H1 (cell line): ENCODE data around the gene ETNPPL. TPM values are rescaled to one million over a fixed set of nuclear protein-coding genes. Genes with fewer than 3 reads are reported as not detected.

Experiments
- GABPA ChIP-seq: IDR thresholded peaks from 2 replicates; pipeline ENCODE4 v1.6.1; 2011; ENCODE audit warnings: mild to moderate bottlenecking, low read length, moderate library complexity, borderline replicate concordance; ENCODE audit not compliant: insufficient read depth
- GTF2F1 ChIP-seq: IDR thresholded peaks from 2 replicates; pipeline ENCODE4 v1.6.1; 2012; ENCODE audit warnings: low read depth, low read length, improper control_type of control experiment, borderline replicate concordance
- KDM1A ChIP-seq: fragments of 200-600, 300-600 bp; sonication (generic); IDR thresholded peaks from 2 replicates; pipeline ENCODE4 v1.7.1; 2016; ENCODE audit warnings: mild to moderate bottlenecking, low read length, borderline replicate concordance
- RAD21 ChIP-seq, 2 experiments: IDR thresholded peaks in 1 of 2; conservative IDR thresholded peaks in 1 of 2; 2 replicates each; pipeline ENCODE4 v1.6.1; 2011; ENCODE audit warnings: low read depth in 2 of 2, low read length in 2 of 2, improper control_type of control experiment in 1 of 2, inconsistent platforms in 1 of 2, mild to moderate bottlenecking in 1 of 2, moderate library complexity in 1 of 2
- RXRA ChIP-seq: IDR thresholded peaks from 2 replicates; pipeline ENCODE4 v1.6.1; 2011; ENCODE audit warnings: low read depth, mild to moderate bottlenecking, low read length, moderate library complexity; ENCODE audit not compliant: insufficient read depth
- polyA plus RNA-seq, 7 experiments: library from polyadenylated mRNA; depleted of rRNA in 3 of 7; stranded (reverse) in 5 of 7; unstranded in 2 of 7; fragments of >200 nt in 5 of 7; fragments of 200-250 nt in 2 of 7; gene quantifications; 1 replicate in 5 of 7; 2 replicates in 1 of 7; 4 replicates in 1 of 7; pipeline versions ENCODE4 v1.2.1 to v1.2.3, GENCODE V29; 2011 to 2013; ENCODE audit warnings: missing spikeins in 2 of 7, mixed read lengths in 2 of 7
- total RNA-seq: library from RNA; stranded (reverse); fragmentation: NEBNext Ultra II Directional; extraction: Animal tissue kit (Norgen Biotek cat#: 25700); gene quantifications from 2 replicates; pipeline ENCODE4 v1.2.1, GENCODE V29; 2021
- TF ChIP-seq, protein P1 (sequence below): fragments of 300-600 bp; sonication (generic); IDR thresholded peaks from 2 replicates; pipeline ENCODE4 v1.7.1; 2012; ENCODE audit warnings: low read length, moderate library complexity, mild to moderate bottlenecking, inconsistent platforms; ENCODE audit not compliant: insufficient replicate concordance
- TF ChIP-seq, protein P2 (sequence below), 3 experiments: IDR thresholded peaks; 1 replicate in 2 of 3; 2 replicates in 1 of 3; pipeline versions ENCODE4 v1.5.1 to v1.6.1; 2011; ENCODE audit warnings: low read length in 3 of 3, mild to moderate bottlenecking in 3 of 3, inconsistent platforms in 2 of 3, low read depth in 1 of 3, moderate library complexity in 1 of 3; ENCODE audit not compliant: insufficient read depth in 1 of 3; ENCODE audit errors: control extremely low read depth in 1 of 3

ETNPPL gene
- total and polyA plus RNA-seq, 2 of the 8 experiments (the other 6 are each of a cell fraction or from before 2014, with no cell fraction given): 0.80 to 2.5 TPM

DNA sequence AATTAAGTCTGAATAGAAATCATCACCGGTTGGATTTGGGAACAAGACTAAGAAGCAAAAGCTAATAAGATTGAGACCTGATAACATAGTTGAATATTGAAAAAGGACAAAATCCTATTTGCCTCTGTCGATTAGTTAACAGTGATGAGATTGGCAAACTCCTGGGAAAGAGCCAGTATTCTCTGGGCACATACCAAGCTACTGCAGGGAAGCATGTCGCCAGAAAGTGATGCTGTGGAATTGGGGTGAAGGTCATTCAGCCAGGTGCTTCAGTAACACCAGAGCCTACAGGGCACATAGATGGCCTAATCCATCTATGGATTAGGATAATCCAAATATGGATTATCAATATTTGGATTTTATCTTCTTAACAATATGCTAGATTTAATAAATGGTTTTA is 68.4 kb downstream of the ETNPPL start (continued):
- TF ChIP-seq, protein P1, sequence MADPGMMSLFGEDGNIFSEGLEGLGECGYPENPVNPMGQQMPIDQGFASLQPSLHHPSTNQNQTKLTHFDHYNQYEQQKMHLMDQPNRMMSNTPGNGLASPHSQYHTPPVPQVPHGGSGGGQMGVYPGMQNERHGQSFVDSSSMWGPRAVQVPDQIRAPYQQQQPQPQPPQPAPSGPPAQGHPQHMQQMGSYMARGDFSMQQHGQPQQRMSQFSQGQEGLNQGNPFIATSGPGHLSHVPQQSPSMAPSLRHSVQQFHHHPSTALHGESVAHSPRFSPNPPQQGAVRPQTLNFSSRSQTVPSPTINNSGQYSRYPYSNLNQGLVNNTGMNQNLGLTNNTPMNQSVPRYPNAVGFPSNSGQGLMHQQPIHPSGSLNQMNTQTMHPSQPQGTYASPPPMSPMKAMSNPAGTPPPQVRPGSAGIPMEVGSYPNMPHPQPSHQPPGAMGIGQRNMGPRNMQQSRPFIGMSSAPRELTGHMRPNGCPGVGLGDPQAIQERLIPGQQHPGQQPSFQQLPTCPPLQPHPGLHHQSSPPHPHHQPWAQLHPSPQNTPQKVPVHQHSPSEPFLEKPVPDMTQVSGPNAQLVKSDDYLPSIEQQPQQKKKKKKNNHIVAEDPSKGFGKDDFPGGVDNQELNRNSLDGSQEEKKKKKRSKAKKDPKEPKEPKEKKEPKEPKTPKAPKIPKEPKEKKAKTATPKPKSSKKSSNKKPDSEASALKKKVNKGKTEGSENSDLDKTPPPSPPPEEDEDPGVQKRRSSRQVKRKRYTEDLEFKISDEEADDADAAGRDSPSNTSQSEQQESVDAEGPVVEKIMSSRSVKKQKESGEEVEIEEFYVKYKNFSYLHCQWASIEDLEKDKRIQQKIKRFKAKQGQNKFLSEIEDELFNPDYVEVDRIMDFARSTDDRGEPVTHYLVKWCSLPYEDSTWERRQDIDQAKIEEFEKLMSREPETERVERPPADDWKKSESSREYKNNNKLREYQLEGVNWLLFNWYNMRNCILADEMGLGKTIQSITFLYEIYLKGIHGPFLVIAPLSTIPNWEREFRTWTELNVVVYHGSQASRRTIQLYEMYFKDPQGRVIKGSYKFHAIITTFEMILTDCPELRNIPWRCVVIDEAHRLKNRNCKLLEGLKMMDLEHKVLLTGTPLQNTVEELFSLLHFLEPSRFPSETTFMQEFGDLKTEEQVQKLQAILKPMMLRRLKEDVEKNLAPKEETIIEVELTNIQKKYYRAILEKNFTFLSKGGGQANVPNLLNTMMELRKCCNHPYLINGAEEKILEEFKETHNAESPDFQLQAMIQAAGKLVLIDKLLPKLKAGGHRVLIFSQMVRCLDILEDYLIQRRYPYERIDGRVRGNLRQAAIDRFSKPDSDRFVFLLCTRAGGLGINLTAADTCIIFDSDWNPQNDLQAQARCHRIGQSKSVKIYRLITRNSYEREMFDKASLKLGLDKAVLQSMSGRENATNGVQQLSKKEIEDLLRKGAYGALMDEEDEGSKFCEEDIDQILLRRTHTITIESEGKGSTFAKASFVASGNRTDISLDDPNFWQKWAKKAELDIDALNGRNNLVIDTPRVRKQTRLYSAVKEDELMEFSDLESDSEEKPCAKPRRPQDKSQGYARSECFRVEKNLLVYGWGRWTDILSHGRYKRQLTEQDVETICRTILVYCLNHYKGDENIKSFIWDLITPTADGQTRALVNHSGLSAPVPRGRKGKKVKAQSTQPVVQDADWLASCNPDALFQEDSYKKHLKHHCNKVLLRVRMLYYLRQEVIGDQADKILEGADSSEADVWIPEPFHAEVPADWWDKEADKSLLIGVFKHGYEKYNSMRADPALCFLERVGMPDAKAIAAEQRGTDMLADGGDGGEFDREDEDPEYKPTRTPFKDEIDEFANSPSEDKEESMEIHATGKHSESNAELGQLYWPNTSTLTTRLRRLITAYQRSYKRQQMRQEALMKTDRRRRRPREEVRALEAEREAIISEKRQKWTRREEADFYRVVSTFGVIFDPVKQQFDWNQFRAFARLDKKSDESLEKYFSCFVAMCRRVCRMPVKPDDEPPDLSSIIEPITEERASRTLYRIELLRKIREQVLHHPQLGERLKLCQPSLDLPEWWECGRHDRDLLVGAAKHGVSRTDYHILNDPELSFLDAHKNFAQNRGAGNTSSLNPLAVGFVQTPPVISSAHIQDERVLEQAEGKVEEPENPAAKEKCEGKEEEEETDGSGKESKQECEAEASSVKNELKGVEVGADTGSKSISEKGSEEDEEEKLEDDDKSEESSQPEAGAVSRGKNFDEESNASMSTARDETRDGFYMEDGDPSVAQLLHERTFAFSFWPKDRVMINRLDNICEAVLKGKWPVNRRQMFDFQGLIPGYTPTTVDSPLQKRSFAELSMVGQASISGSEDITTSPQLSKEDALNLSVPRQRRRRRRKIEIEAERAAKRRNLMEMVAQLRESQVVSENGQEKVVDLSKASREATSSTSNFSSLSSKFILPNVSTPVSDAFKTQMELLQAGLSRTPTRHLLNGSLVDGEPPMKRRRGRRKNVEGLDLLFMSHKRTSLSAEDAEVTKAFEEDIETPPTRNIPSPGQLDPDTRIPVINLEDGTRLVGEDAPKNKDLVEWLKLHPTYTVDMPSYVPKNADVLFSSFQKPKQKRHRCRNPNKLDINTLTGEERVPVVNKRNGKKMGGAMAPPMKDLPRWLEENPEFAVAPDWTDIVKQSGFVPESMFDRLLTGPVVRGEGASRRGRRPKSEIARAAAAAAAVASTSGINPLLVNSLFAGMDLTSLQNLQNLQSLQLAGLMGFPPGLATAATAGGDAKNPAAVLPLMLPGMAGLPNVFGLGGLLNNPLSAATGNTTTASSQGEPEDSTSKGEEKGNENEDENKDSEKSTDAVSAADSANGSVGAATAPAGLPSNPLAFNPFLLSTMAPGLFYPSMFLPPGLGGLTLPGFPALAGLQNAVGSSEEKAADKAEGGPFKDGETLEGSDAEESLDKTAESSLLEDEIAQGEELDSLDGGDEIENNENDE: no peak
- TF ChIP-seq, protein P2, sequence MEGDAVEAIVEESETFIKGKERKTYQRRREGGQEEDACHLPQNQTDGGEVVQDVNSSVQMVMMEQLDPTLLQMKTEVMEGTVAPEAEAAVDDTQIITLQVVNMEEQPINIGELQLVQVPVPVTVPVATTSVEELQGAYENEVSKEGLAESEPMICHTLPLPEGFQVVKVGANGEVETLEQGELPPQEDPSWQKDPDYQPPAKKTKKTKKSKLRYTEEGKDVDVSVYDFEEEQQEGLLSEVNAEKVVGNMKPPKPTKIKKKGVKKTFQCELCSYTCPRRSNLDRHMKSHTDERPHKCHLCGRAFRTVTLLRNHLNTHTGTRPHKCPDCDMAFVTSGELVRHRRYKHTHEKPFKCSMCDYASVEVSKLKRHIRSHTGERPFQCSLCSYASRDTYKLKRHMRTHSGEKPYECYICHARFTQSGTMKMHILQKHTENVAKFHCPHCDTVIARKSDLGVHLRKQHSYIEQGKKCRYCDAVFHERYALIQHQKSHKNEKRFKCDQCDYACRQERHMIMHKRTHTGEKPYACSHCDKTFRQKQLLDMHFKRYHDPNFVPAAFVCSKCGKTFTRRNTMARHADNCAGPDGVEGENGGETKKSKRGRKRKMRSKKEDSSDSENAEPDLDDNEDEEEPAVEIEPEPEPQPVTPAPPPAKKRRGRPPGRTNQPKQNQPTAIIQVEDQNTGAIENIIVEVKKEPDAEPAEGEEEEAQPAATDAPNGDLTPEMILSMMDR (IDR thresholded peaks at IDR 0.05; ENCODE audit: control extremely low read depth in 1 of 3, insufficient read depth in 1 of 3, low read depth in 1 of 3, low read length in 3 of 3): no peak
- TF ChIP-seq RXRA: no peak
- no peak for TF ChIP-seq GTF2F1
- TF ChIP-seq GABPA: no peak
- no peak for TF ChIP-seq RAD21 (IDR thresholded peaks at IDR 0.05 in 1 of 2, conservative IDR thresholded peaks at IDR 0.05 in 1 of 2; ENCODE audit: low read depth in 2 of 2, low read length in 2 of 2)
- TF ChIP-seq KDM1A: no peak
